HG03025 (cell line): ENCODE data around the gene ICE2.

Experiments used
- ATAC-seq: cut with Tn5 transposase; IDR thresholded peaks from one replicate; pipeline ENCODE4 v1.9.1; 2021; ENCODE audit warnings: mild to moderate bottlenecking, moderate library complexity; ENCODE audit not compliant: unreplicated experiment, low FRiP score

The ICE2 gene

DNA sequence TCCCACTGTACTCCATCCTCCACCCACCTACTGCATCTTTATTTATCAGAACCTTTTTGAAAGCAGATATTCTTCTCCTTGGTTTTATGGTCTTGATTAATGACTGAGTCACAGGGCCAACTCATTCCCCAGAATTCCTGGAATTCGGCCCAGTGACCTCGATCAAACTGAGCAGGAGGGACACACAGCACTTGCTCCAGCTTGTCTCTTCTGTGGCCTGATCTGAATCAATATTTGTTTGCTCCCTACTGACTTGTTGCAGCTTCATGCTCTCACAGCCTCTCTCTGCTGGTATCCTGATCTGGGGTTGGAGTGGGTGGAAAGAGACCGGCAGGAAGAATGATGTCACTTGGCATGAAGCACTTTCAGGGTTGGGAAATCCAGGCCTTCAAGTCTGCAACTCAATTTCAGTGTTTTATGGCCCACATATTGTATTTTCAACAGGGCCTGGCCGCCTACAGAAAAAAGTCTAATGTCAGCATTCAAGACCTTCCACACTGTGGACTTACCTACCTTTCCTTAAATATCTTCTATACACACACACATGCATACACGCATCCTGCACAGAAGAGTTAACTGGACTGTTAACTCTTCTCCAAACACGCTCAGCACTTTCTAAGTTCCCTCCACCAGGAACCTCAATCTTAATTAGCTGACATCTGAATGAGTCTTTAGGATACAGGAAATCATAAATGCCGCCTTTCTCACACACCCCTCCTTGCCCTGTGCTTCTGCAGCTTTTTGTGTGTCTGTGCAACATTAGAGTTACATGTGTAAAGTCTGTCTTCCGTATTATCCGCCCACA, 85.8 kb downstream of the ICE2 start:
- ATAC-seq, result no peak

DNA sequence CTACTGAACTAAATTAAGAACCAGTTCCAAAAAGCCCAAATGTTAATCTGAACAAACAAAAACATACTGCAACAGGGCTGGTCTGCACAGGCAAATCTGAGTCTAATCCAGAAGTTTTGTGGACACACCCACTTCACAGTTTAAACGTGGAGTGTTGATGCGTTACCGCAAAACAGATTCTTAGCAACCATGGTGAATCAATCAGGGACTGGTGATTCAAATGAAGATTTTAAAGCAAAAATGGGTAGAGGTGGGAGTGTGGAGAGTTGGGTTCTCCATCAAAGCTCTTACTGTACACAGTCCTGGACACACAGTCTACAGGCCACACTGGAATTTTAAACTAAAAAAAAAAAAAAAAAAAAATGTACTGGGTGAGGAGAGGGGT, 86.3 kb downstream of the ICE2 start:
- ATAC-seq, result no peak

DNA sequence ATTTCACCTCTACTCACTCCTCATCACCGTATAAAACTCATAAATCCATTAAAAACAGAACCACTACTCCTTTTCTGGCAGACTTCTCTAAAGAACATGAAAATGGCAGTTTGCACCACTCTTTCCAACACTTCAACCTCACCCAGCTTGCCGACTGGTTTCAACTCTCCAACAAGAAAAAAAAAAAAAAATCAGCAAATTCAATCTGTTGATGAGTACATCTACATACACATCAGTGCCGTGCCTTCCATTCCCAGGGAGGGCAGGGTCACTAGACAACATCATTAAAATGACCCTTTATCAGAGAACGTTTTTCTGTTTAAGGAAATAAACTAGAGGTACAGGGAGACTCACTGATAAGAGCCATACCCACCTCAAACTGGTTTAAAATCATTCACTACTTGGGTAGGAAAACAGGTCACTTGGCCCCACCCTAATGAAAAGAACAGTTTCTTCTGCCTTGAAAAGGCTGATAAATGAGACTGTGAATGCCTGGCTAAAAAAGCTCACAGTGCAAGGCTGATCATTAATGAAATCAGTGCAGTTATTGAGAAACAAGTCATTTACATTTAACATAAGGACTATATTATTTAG, 87.1 kb downstream of the ICE2 start:
- no peak for ATAC-seq

DNA sequence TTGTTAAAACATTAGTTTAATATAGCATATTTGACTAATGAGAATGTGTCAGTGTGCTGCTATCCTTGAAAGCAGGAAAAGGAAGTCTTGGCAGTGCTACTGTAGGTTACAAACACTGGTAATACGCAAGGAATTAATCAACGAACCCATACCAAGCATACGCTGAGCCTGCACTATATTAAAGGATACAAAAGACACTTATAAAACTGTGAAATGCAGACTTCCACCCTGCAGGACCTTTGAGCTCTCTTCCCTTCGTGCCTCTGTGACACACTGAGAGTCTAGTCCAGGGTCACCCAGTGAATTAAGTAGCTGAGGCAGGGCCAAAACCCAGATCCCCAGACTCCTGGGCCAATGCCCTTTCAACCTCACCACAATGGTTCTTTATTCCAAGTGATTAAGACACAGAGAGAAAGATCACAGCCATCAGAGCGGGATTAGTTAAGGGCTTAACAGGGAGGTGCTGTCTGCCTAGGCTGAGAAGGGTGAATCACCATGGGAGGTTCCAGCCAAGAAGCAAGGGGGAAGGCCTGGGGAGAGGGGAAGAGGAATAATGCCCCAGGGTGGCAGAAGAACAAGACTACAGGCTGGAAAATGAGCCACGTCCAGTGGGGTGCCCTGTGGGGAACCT, 88.0 kb downstream of the ICE2 start:
- no peak for ATAC-seq

DNA sequence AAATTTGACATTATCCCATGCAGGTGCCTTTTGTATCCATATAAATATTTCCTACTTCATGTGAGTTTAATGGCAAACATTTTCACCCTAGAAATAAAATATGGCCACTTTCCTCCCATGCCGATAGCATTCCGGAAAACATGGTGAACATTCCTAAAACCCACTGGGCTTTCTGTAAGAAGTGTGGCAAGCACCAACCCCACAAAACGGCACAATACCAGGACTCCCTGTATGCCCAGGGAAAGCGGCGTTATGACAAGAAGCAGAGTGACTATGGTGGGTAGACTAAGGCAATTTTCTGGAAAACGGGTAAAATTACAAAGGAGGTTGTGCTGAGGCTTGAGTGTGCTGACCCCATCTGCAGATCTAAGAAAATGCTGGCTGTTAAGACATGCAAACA, 88.7 kb downstream of the ICE2 start:
- ATAC-seq, result no peak

DNA sequence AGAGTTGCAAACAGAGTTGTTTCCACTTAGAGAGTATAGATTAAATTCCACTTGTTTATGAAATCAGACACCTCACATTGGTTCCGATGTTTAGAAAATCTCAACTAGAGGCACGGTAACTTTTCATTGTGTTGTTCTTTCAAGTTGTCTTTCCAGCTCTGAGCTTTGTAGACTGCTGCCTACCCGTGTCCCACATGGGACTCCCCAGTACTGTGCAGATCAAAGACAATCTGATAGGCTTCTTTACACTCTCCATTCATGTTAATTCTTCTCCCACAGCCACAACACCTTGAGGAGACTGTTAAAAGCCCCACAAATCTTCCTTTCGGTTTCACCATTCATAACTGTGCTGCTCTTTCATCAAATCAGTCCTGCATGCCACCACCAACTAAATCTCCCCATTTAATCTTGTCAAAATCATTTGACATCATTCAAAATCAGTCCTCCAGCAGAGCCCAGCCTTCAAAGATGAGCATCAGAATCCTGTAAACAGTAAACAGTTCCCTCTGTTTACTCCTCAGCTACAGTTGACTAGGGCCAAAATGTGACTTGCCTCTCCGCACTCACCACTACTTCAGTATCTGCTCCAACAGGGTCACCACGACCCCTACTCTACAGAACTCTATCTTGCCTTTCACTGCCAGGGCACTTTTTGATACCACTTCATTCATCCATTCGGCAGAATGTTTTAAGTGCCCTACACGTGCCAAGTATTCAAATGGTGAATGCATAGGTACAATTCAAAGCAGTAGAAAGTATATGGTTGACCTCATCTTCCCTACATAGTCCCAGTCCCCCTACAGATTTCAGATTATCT, 89.5 kb downstream of the ICE2 start:
- ATAC-seq, result no peak

DNA sequence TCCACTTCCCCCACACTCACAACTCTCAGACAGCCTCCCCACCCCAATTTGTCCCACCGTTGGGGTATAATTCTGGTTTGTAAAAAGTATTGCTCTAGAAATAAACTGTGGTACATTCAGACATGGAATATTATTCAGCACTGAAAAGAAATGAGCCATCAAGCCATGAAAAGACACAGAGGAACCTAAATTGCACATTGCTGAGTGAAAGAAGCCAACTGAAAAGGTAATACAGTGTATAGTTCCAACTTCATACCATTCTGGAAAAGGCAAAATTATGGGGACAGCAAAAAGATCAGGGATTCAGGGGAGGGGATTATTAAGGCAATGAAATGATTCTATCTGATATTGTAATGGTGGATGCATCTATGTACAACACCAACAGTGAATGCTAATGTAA, 91.6 kb downstream of the ICE2 start:
- ATAC-seq, result no peak

DNA sequence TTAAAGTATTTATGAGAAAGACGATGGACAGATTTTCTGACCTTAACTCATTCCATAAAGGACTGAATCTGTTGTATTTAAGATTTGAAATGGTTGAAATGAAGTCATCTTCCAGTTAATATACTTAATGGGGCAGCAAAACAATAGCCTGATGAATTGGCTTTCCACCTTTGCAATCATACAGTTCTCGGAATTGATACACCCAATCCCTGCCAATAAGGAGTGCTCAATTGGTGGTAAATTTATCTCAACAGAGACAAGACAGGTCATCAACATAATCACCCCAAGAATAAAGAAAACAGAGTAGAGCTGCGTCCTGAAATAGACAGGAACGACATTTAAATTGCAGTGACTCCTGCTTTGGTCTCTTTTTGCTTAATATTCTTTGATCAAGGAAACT, 92.3 kb downstream of the ICE2 start:
- ATAC-seq, result no peak

DNA sequence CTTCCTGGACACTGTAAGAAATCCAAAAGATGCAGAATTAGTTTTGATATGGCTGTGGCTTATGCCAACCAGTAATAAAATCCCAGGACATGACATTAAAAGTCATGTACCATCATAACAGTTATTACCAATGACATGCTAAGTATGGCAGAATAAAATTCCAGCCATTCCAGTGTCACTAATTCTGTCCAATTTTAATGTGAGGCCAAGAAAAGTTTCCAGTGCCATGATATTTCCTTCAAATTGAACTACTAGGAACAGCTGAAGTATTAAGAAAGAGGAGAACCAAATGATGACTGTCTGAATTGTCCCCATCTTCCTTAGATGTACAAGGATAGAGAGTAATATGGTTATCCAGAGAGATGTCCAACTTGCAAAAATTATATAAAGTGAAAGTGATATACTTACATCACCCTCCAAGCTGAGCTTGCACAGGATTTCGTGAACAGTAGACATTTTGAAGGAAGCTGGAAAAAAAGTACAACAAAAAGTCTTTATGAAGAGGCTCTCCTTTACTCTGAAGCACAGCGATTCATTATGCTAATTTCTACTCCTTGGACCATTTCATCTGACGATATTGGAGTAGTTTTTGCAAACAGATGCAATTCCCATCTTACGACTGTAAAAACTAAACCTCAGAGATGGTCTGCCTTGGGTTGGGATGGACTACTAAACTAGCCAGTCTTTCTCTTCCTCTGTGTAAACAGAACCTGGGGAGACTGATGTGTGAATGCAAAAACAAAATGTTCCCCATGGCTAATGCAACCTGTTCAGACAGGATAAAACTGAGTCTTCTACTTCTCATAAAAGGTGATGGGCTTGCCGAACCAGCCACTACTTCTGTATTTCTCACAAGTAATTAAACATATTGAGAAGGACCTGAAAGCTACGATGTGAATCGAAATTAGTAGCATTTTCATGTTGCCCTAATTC, 93.1 kb downstream of the ICE2 start:
- no peak for ATAC-seq

DNA sequence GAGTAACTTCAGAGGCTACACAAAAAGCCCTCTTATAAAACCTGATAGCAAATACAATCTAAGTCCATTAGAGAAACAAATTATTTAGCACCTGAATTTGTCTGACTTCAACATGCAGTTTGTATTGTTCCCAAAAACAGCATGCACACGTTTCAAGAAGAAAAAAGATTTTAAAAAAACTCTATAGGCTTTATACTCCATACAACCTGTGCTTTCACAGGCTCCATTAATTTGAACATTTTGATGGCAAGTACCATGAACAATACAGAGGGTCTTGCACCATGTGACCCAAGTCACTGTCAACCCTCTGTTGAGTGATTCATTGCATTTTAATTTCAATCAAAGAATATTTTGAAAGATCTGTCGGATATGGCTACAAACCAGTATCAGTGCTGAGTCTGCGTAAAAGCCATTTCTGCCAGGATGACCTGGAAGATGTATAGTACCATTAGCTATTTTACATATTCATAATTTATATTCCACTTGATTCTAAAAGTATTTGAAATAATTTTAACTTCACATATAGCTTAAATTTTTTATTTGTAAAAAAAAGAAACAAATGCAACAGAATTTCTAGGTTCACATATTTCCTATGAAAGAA, 94.3 kb downstream of the ICE2 start:
- no peak for ATAC-seq

DNA sequence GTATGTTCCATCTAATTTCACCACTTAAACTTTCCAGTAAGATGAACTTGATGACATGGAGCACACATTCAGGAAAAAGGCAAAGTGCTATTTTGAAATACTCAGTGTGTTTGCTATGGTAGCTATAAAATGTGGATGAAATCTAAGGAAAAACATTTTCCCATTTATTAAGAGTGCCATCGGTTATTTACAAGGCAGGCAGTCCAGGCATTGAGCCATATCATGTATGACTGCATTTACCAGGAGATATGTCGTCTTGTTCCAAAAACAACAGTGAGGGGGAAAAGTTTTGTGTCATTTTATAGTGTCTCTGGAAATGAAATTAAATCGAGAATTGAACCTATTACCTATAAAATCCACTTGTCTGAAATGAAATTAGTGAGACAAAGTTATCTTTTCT, 94.9 kb downstream of the ICE2 start:
- no peak for ATAC-seq

DNA sequence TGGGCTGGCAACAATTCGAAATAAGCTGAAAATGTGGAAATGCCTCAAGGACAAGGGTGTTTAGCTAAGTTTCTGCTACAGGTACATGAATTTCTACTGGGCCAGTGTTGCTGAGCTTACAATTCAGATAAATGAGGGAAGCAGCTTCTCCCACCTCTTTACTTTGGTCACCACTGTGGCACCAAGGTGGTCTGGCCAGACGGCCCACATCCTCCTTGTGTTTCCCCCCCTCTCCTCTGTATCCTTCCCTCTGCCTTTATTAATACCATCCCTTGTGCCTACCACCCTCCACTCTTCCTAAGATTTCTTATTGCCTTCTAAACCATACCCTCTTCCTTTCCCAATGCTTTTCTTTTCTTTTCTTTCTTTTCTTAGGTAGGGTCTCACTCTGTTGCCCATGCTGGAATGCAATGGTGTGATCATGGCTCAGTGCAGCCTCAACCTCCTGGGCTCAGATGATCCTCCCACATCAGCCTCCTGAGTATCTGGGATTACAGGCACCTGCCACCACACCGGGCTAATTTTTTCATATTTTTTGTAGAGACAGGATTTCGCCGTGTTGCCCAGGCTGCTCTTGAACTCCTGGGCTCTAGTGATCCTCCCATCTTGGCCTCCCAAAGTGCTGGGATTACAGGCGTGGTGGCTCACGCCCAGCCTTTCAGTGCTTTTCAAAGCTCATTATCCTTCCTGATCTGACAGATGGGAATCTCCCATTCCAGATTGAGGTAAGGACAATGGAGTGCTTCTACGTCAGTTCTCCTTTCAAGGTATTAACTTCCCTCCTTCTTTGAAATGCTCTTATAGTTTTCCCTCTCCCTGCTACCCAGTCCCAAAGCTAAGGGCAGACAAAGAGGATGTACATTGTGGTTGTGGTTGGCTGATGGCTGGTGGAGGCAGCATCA, 95.9 kb downstream of the ICE2 start:
- ATAC-seq, result no peak

DNA sequence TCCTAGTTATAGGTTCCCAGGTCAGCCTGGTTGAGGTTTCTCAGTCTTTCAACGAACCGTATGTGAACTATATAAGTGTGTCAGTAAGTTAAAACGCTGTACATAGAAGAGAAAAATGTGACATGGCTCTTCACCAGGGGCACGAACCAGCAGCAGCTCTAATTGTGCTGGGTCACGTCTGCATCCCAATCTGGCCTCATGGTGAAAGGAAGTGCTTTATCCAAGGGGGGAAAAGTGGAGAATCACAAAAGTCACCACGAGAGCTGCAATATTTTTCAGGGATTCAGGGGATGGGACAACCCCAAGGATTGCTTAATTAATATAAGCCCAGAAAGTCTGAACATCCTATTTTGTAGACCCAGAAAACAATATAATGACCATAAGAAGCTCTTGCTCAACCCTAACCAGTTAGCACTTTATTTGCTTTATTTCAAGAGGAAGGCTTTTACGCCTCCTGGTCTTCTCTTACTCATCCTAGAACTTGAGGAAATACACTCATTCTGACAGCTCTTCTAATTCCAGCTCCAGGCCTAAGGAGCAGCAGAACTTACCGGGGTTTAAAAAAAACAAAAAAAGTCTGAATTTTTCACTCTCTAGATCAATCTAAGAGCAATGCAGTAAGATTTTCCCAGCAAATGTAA, 97.7 kb downstream of the ICE2 start:
- ATAC-seq, result no peak

DNA sequence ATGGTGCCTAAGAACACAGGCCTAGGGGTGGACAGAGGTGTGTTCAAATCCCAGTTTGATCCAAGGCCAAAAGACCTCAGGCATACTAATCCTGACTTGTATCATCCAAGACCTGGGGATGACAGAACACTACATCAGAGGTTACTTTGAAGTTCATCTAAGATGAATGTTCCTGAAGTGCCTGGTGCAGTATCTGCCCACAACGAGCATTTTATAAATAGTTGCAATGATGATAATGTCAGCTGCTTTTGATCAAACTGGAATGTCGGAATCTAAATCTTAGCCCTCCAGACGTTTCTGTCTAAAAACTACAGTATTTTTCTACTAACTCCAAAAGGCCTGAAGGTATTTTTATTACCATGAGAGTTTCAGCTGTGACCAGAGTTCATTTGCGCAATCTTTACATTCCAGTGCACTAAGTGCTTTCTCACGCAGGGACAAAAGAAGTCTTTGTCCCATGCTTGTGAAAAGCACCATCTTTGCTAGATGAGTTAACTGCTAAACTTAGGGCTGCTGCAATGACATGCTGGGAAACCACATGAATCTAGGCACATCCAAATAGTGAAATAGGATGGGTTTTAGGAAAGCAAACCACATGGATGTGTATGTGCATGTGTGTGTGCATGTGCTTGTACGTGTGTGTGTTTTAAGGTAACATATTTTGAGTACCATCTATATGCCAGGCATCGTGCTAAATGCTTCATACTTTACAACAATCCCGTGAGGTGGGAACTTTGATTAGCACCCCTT, 99.2 kb downstream of the ICE2 start:
- ATAC-seq, result no peak

DNA sequence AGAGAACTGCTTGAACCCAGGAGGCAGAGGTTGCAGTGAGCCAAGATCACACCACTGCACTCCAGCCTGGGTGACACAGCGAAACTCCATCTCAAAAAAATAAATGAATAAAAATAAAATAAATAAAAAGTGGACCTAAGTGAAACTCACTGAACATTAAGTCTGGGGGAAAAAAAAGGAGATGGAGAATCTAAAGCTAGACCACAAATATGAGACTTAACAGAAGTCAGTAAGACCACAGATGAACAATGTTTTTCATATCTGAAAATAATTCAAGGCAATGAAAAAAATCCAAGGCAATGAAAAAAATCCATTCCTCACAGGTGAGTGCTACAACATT, 99.8 kb downstream of the ICE2 start:
- ATAC-seq, result no peak

DNA sequence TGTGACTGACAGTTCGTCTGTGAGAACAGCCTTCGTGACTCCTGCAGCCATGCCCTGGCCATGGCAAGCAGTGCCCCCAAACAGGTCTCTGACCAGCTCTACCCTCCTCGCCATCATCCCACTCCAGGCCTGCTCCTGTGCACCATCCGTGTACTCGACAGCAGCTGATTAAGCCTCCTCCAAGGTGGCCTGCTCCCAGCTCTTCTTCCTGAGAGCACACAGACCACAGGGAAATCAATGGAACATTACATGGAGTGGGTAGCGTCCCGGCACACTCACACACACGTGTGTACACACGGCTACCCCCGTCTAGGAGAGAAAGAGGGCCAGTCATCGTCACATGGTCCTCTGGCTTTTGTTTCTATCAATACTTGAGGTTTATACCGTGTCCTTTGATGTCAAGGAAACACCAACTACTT, 102.3 kb downstream of the ICE2 start:
- ATAC-seq, result no peak

DNA sequence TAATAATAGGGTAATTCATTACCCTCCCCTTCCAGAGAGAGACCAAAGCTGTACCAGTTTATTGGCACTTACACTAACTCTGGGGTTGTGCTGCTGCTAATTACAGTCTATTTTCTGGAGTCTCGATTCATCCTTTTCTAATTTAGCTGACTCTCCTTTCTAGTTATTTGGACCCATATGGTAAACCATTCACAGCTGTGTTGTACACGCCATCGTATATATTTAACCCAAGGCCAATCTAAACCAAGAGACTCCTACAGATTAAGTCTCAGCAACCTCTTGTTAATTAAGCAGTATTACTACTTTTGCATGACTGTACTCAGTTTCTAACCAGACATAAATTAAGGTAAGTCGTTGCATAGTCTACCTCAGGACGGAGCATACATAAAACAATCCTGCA, 103.6 kb downstream of the ICE2 start:
- no peak for ATAC-seq

DNA sequence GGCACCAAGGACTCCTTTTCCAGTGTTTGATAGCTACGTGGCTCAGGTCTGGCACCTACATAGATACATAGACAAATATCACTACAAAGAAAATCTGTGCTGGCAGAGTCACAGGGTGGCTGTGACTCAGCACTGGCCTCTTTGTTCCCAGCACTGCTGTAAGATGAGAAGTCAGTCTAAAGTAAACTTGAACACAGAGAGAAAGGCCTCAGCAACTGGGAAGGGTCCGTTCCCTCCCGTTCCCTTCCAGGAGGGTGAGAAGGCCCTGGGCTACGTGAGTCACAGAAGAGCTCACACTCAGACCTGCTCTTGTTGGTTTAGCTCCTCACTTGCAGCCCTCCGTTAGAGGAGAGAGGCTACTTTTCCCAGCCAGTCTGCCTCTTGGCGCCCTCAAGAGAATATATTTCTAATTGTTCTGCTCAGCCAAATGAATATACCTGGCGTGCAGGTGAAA, 104.3 kb downstream of the ICE2 start:
- no peak for ATAC-seq
